Amygdala (tissue), 56 donors: ENCODE measurements around the gene ERN1.
A peak's percentile ranks its signal among the peaks of the same experiment; 100 is the strongest.

ENCODE experiments used
- DNase-seq, 56 donors: peaks; one replicate each; lab custom pipeline; 2025; lab: John Stamatoyannopoulos, UW

Gene ERN1

DNA sequence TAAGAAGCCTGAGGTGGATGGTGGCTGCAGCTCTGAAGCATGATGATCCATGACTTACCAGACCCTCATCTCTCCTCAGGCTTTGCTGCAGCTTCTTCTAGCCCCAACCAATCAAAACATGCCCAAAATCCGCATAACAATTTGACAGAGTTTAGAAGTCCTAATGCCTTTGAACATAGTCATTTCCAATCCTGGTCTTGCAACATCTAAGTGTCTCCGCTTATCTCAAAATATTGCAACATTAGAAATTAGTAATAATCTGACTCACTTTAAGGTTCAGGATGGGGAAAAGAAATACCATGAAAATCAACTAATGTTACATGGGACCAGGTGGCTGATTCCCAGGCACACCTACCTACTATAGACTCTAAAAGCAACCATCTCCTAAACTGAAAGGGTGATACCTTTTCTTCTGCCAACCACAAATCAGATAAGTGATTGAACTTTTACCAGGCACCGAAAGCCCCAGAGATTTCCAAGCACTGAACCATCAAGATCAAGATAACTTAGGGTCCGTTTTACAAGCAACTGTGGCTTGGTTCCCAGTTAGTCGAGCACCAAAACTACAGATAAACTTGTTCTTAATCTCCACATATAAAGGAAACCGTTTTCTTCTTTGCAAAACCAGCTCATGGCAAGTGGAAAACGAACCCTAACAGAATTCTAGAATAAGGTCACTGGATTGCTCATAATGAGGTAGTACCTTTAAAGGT is 14.0 kb downstream of the ERN1 start:
- no peak for DNase-seq

- no peak for DNase-seq
These were observed 14.8 kb downstream of the ERN1 start for GRCh38 chr17:64115043-64115698.

- DNase-seq, result no peak
These were observed 16.9 kb downstream of the ERN1 start for GRCh38 chr17:64113006-64113405.

DNA sequence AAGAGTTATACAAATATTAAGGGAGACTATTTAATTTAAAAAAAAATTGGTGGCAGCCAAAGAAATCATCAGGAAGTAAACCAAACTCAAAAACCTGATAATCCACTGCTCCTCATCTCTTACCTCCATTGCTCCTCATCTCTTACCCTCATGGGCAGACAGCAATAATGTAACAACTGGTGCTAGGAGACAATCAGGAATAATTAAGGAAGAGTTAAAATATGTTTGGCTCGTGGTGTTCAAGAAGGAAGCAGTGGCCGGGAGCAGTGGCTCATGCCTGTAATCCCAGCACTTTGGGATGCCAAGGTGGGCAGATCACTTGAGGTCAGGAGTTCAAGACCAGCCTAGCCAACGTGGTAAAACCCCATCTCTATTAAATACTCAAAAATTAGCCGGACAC is 18.1 kb downstream of the ERN1 start:
- no peak for DNase-seq

- no peak for DNase-seq
These were observed 19.4 kb downstream of the ERN1 start for GRCh38 chr17:64110379-64111152.

DNA sequence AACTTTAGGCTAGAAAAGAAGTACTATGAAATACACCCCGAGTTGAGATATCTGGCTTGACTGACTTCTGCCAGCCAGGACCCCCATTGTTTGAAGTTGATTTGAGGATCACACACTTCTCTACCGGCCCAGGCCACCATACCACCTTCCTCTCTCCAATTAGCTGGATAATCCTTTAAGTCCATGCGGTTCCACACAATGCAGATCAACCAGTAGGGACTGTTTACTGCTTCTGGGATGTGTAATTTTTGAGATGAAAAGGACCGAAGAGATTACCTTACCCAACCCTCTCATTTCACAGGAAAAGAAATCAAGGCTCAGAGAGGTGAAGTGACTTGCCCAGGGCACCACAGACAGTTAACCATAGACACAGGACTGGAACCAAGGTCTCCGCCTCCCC is 20.5 kb downstream of the ERN1 start:
- DNase-seq, result no peak

GRCh38 chr17:64107500-64108236 is 22.3 kb downstream of the ERN1 start:
- DNase-seq, result no peak

DNA sequence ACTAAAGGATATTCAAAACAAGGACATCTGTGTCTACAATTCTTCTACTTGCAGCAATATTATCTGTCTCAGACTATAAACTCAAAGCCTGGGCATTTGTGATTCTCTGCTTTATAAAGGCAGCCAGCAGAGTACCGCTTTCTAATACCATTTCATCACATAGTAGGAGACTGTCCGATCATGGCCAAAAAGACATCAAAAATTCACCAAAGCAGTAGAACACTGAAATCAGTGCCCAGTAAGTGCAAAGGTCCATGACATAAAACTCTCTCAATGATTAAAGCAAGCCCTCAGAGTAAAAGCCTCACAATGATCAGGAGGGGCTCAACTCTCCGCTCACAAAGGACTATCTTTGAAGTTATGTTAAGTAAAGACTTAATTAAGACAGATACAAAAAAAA is 23.0 kb downstream of the ERN1 start:
- no peak for DNase-seq

DNA sequence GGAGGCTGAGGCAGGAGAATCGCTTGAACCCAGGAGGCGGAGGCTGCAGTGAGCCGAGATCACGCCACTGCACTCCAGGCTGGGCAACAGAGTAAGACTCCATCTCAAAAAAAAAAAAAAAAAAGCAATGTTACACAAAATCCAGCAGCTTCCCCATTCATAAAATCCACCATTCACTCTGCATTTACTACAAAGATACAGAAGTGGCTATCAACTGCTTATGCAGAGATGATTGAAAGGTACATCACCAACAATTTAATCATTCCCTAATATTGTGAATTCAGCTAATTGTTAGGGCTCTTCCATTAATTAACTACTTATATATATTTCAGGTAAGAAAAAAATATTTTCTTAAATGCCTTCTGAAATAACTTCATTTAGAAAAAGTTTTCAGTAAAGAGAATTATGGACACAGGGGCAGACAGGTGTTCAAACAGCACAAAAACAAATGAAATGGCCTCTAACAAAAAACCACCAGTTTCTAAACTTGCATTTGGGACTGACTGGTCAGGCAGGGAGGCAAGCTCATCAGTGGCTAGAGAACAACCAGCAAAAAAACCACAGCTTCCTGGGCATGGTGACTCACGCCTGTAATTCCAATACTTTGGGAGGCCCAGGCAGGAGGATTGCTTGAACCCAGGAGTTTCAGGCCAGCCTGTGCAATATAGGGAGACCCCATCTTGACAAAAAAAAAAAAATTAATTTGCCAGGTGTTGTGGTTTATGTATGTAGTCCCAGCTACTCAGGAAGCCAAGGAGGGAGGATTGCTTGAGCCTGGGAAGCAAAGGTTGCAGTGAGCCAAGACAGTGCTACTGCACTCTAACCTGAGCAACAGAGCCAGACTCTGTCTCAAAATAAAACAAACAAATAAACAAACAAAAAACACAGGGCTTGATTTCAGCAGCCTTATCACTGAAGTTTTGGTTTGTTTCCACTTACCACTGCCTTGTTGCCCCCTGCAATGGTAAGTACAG is 26.3 kb downstream of the ERN1 start:
- DNase-seq, result no peak

GRCh38 chr17:64102627-64103390 is 27.1 kb downstream of the ERN1 start:
- DNase-seq, result no peak

DNA sequence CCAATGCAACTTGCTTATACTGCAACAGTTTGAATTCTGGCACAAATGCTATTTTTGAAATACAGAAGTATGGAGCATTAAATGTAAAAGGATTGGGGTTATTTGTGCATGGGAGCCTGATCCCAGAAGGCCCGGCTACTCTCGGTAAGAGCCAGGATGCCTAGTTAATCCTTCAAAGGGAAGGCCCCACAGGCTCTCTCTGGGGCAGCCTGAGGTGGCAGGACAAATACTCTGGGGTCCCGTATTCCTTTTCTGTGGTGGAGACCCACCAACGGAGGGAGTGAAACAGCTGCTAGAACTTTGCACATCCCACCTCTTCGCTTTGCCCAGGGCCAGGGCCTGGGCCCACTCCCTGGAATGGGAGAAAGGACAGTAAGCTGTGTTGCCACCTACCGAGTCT is 30.4 kb downstream of the ERN1 start:
- no peak for DNase-seq

DNA sequence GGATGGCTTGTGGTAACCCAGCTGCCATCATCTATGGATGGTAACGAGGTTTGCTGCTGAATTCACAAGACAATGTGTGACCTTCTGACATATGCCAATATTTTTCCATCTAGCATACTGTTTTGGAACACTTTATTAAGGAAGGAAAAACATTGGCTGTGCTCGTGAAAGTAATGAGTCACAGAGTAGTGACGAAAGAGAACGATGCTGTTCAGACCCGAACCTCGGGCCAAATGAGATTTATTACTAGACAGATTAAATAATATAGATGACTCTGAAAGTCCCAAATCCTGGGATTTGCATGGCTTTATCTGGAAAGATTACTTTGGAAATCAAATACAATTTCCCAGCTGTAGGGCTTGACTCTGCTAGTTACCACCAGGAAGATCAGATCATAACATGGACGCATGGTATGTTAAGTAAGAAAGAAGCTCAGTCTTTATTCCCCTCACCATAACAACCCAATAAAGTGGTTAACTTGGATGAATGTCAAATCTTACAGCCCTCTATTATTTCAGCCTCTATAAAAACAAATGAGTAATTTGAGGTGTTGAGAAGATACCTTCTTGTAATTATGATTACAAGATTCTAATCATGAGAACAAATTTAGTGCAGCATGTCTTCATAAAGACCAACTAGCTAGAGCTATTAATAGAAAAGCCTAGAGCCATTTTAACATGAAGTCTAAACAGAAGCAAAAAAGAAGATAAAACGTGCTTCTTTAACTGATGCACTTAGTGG is 32.6 kb downstream of the ERN1 start:
- no peak for DNase-seq

DNA sequence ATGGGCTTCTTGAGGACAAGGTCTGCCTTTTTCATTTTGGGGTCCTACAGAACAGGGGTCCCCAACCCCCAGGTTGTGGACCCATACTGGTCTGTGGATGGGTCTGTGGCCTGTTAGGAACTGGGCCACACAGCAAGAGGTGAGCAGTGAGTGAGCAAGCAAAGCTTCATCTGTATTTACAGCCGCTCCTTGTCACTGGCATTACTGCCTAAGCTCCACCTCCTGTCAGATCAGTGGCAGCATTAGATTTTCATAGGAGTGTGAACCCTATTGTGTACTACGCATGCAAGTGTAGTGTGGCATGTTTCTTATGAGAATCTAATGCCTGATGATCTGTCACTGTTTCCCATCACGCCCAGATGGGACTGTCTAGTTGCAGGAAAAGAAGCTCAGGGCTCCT is 33.9 kb downstream of the ERN1 start:
- no peak for DNase-seq

DNA sequence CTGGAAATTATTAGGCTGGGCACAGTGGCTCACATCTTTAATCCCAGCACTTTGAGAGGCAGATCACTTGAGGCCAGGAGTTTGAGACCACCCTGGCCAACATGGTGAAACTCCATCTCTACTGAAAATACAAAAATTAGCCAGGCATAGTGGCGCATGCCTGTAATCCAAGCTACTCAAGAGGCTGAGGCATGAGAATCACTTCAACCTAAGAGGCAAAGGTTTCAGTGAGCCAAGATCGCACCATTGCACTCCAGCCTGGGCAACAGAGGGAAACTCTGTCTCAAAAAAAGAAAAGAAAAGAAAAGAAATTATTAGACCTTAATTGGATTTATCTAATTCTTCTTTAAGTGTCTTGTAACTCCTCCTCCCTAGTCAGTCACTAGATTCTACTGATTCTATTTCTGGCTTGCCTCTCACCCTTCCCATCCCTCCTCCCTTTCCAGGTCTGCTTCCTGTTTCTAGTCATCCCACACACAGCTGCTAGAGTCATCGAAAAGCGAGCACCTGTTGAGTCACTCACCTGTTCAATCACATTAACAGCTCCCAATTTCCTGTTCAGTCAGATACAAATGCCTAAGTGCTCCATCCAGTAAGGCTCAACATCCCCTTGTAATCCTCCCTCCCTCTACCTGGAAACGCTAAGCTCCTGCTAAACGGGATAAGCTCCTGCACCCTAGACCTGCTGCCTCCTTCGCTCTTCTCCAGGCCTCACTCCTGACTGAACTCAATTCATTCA is 34.6 kb downstream of the ERN1 start:
- peak in 1 of 56 donors; percentile 1 for DNase-seq

DNA sequence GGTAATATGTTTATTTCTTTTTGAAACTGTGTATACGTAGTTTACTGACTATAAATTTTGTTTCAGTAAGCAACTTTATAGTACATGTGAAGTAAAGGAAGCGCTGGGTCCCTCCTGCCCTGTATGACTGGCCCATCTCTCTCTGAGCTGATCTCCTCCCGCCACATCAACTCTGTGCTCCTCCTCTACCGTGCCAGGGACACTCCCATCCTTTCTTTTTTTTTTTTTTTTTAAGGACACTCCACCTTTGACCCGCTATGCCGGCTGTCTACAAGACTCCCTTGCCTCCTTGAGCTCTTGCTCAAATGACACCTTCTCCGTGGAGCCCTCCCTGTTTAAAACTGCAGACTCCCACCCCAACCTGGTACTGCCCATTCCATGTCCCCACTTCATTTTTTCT is 35.5 kb downstream of the ERN1 start:
- DNase-seq, result no peak

DNA sequence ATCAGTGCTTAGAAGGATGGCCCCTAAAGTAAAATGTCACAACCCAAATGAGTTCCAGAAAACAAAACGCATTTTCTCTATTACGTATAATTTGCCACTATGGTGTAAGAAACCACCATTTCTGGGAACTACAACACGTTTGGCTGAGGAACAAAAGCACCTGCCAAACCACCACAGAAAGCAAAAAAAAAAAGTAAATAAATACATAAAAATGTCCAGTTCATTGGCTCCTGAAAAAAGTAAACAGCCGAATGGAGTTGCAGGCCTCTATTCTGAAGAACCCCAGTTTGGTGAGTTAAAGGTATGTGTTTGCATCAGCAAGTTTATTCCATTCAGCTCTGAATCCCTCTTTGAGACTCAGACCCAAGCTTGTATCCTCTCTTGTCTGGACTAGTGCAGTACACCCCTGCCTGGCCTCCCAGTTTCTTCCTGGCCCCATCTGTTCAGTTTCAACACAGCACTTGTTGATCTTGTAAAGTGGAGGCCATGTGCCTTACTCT is 36.9 kb downstream of the ERN1 start:
- DNase-seq, result no peak

DNA sequence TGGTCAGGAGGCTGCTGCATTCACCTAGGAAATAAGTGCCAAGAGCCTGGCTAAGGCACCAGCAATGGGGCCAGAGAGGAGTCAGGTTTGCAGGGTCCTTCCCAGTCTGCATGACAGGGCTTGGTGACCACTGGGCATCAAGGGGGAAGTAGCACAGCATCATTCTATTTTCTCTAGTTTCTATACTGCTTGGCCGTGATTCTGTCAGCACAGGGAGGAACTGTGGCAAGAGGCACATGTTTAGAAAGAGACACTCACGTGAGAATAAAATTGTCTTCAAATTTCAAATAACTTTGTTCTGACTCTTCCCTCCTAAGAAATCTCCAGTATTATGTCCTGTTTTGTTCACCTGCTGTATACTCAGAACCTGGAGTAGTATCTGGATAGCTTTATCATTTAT is 37.8 kb downstream of the ERN1 start:
- no peak for DNase-seq
